B cell (primary cell): Measurements from ENCODE around the gene XCL2. TPM values are rescaled to one million over a fixed set of nuclear protein-coding genes. Genes with fewer than 3 reads are reported as not detected.
"Not testable (repeated sequence)": the region's sequence is repeated elsewhere in the genome, so short reads cannot be mapped to it uniquely, and the experiment has no call there.

ENCODE experiments used
- ATAC-seq: fragments of 200-7000 bp; cut with Tn5 transposase; one replicate; pipeline ENCODE4 v1.10.0; 2021; ENCODE audit warnings: low read depth, mild to moderate bottlenecking, moderate number of reproducible peaks, moderate library complexity
- CTCF ChIA-PET: fragments of 350-600 bp; sonication (Branson Sonifier 250); formaldehyde crosslinking; loops from one replicate; lab custom pipeline; 2021; ENCODE audit warnings: antibody characterized with exemption, inconsistent platforms; lab: Charles Lee
- POLR2A ChIA-PET: fragments of 350-600 bp; sonication (Branson Sonifier 250); formaldehyde crosslinking; loops from one replicate; lab custom pipeline; 2021; ENCODE audit warnings: antibody characterized with exemption; lab: Charles Lee
- DNase-seq: peaks from one replicate; pipeline ENCODE4 v3.0.0; 2013
- H2AFZ ChIP-seq: 2 replicates; pipeline ENCODE4 v1.6.1; 2012; ENCODE audit warnings: mild to moderate bottlenecking, low read depth, low read length; ENCODE audit not compliant: insufficient read depth, poor library complexity, severe bottlenecking
- H3K27ac ChIP-seq, 2 donors: 1 replicate in 1 of 2; 2 replicates in 1 of 2; pipeline ENCODE4 v1.5.1; 2012 to 2013; ENCODE audit warnings: low read length in 2 of 2, mild to moderate bottlenecking in 2 of 2, moderate library complexity in 1 of 2
- H3K27me3 ChIP-seq, 4 experiments: fragments of 200-600 bp in 1 of 4; sonication (generic) in 1 of 4; replicated peaks in 1 of 4; 1 replicate in 2 of 4; 2 replicates in 2 of 4; pipeline versions ENCODE4 v1.6.1 to v1.7.0; 2013 to 2016; ENCODE audit warnings: low read length in 3 of 4, mild to moderate bottlenecking in 2 of 4, mixed read lengths in 1 of 4, moderate library complexity in 1 of 4; ENCODE audit not compliant: insufficient read depth in 4 of 4, control insufficient read depth in 3 of 4; ENCODE audit errors: control extremely low read depth in 1 of 4
- H3K36me3 ChIP-seq, 2 experiments: replicated peaks in 1 of 2; 1 replicate in 1 of 2; 2 replicates in 1 of 2; pipeline versions ENCODE4 v1.6.1 to v1.7.1; 2013; ENCODE audit warnings: low read length in 1 of 2; ENCODE audit not compliant: insufficient read depth in 2 of 2, control insufficient read depth in 1 of 2; ENCODE audit errors: control extremely low read depth in 1 of 2, extremely low read depth in 1 of 2
- H3K4me1 ChIP-seq, 2 donors: fragments of 200-600 bp in 1 of 2; sonication (generic) in 1 of 2; 1 replicate in 1 of 2; 2 replicates in 1 of 2; pipeline versions ENCODE4 v1.5.1 to v1.6.1; 2013 to 2017; ENCODE audit warnings: low read length in 2 of 2; ENCODE audit not compliant: control insufficient read depth in 2 of 2, insufficient read depth in 2 of 2
- H3K4me2 ChIP-seq: replicated peaks from 2 replicates; pipeline ENCODE3; 2012; ENCODE audit warnings: mild to moderate bottlenecking, low read depth, low read length; ENCODE audit not compliant: poor library complexity, severe bottlenecking
- H3K4me3 ChIP-seq, 5 experiments: fragments of 200-600 bp in 1 of 5; sonication (generic) in 1 of 5; 1 replicate in 3 of 5; 2 replicates in 2 of 5; pipeline versions ENCODE4 v1.5.1 to v1.7.0; 2011 to 2016; ENCODE audit warnings: low read length in 4 of 5, mild to moderate bottlenecking in 4 of 5, low read depth in 2 of 5, control low read depth in 1 of 5, moderate library complexity in 1 of 5; ENCODE audit not compliant: insufficient read depth in 1 of 5; ENCODE audit errors: control extremely low read depth in 1 of 5, extremely low read depth in 1 of 5
- H3K79me2 ChIP-seq: fragments of 200-600 bp; sonication (generic); one replicate; pipeline ENCODE4 v1.6.0; 2016; ENCODE audit warnings: low read length; ENCODE audit not compliant: control insufficient read depth, insufficient read depth
- H3K9ac ChIP-seq: fragments of 200-600 bp; sonication (generic); 2 replicates; pipeline ENCODE4 v1.6.1; 2017; ENCODE audit warnings: mild to moderate bottlenecking, low read length, moderate library complexity
- H3K9me3 ChIP-seq, 3 donors: one replicate each; pipeline versions ENCODE4 v1.6.1 to v1.7.1; 2013; ENCODE audit warnings: low read length in 2 of 3; ENCODE audit not compliant: control insufficient read depth in 2 of 3, insufficient read depth in 1 of 3; ENCODE audit errors: control extremely low read depth in 1 of 3
- H4K20me1 ChIP-seq: 2 replicates; pipeline ENCODE4 v1.6.0; 2012; ENCODE audit warnings: mild to moderate bottlenecking, low read length; ENCODE audit not compliant: insufficient read depth, control insufficient read depth, poor library complexity, severe bottlenecking
- H3K27ac Mint-ChIP-seq: one replicate; pipeline ENCODE4 v1.8.0; 2021; ENCODE audit warnings: mixed read lengths
- H3K27me3 Mint-ChIP-seq: one replicate; pipeline ENCODE4 v1.8.0; 2021; ENCODE audit warnings: mixed read lengths
- H3K4me1 Mint-ChIP-seq: one replicate; pipeline ENCODE4 v1.8.0; 2021; ENCODE audit warnings: mixed read lengths
- H3K4me3 Mint-ChIP-seq: one replicate; pipeline ENCODE4 v1.8.0; 2021; ENCODE audit warnings: mixed read lengths
- H3K9me3 Mint-ChIP-seq: one replicate; pipeline ENCODE4 v1.8.0; 2022; ENCODE audit warnings: mixed read lengths; ENCODE audit not compliant: insufficient read depth
- CTCF ChIP-seq: fragments of 200-600 bp; IDR thresholded peaks from one replicate; pipeline ENCODE4 v1.8.0; 2022; ENCODE audit warnings: antibody characterized with exemption, mild to moderate bottlenecking
- EZH2 ChIP-seq: IDR thresholded peaks from 2 replicates; pipeline ENCODE4 v1.6.1; 2012; ENCODE audit warnings: borderline replicate concordance, low read depth, mild to moderate bottlenecking, moderate library complexity, low read length; ENCODE audit not compliant: insufficient read depth, poor library complexity, severe bottlenecking
- whole genome bisulfite sequencing: methylation state at CpG from one replicate; pipeline ENCODE4 v1.1.5; 2013; ENCODE audit warnings: missing lambda C conversion rate; ENCODE audit not compliant: insufficient coverage; 5-methylcytosine and 5-hydroxymethylcytosine counted together
- intact Hi-C: fragments of 100-400 bp; cut with micrococcal nuclease; formaldehyde crosslinking; loops from one replicate; pipeline ENCODE4 v1.10.0; 2022
- polyA minus RNA-seq: library from RNA; depleted of rRNA, polyadenylated mRNA; stranded (reverse); fragments of >200 nt; gene quantifications from 2 replicates; pipeline ENCODE4 v1.2.3, GENCODE V29; 2012
- polyA plus RNA-seq: library from polyadenylated mRNA; depleted of rRNA; stranded (reverse); fragments of >200 nt; gene quantifications from 2 replicates; pipeline ENCODE4 v1.2.3, GENCODE V29; 2012
- total RNA-seq, 2 donors: library from RNA; stranded (reverse); fragments of 120-200 nt in 1 of 2; gene quantifications; 1 replicate in 1 of 2; 2 replicates in 1 of 2; pipeline versions ENCODE4 v1.2.3 to v1.2.4, GENCODE V29; 2013 to 2022

The XCL2 gene
- not detected in 2 replicates for total RNA-seq
- 0.56 TPM for total RNA-seq (2013)
- 1.5 and 3.1 TPM in 2 replicates for polyA plus RNA-seq
- 1.4 TPM in 1 of 2 replicates, not detected in the other for polyA minus RNA-seq

- H2AFZ ChIP-seq, H3K27ac ChIP-seq, H3K27me3 ChIP-seq, H3K4me1 Mint-ChIP-seq, H3K36me3 ChIP-seq, H3K9me3 Mint-ChIP-seq, H3K27me3 Mint-ChIP-seq, ATAC-seq, H3K27ac Mint-ChIP-seq, H4K20me1 ChIP-seq, H3K9me3 ChIP-seq, H3K4me3 ChIP-seq, H3K9ac ChIP-seq, H3K4me2 ChIP-seq, CTCF ChIA-PET, DNase-seq, H3K4me1 ChIP-seq, H3K4me3 Mint-ChIP-seq, H3K79me2 ChIP-seq, POLR2A ChIA-PET: not testable (repeated sequence)
- intact Hi-C loops, result loop anchor here (2.0 kb wide), 1 partner anchor 35 kb away; no protein-coding TSS in a partner anchor
- no CpG with 5 or more reads among the region's 8 CpGs for WGBS
Measured at GRCh38 chr1:168543840-168544498, at the start of gene XCL2. XCL2 (minus strand) TSS chr1:168543997; CDS start chr1:168543964, 33 bp downstream.

GRCh38 chr1:168591641-168592250 lies 47.9 kb upstream of the XCL2 start:
- no CpG with 5 or more reads among the region's 2 CpGs for WGBS
- POLR2A ChIA-PET, result no interaction called here

More at GRCh38 chr1:168591641-168592250, 47.9 kb upstream of the XCL2 start:
- Histone ChIP-seq H3K9me3 (peaks cover 0 to 3% (median 2%) of the 10 kb centered on the region in 3 donors), H3K4me2 (no peak overlapping the region), H4K20me1 (no peaks in the 10 kb centered on the region), H2AFZ (no peak overlapping the region), H3K27ac (no peak overlapping the region), H3K36me3 (no peaks in the 10 kb centered on the region), H3K4me3 (no peak overlapping the region), H3K79me2 (no peaks in the 10 kb centered on the region), H3K27me3 (no peaks in the 10 kb centered on the region), H3K9ac (no peak overlapping the region), H3K4me1 (no peaks in the 10 kb centered on the region)
- H3K9me3 Mint-ChIP-seq, result no peaks in the 10 kb centered on the region
- DNase-seq (no peak), ATAC-seq (no peak)
- no peak overlapping the region for H3K27ac Mint-ChIP-seq
- intact Hi-C loops, result no loop called here
- H3K4me1 Mint-ChIP-seq, result no peaks in the 10 kb centered on the region
- TF ChIP-seq CTCF (no peak), EZH2 (no peak)
- CTCF ChIA-PET, result no interaction called here
- H3K27me3 Mint-ChIP-seq, result no peaks in the 10 kb centered on the region
- no peak overlapping the region for H3K4me3 Mint-ChIP-seq
